H9 (cell line): ENCODE results near the gene HPS4. TPM values are rescaled to one million over a fixed set of nuclear protein-coding genes. Genes with fewer than 3 reads are reported as not detected.

Source experiments
- DNase-seq: peaks from one replicate; pipeline ENCODE4 v3.0.0-alpha.2; 2017
- H2AFZ ChIP-seq: one replicate; pipeline ENCODE4 v1.6.1; 2013; ENCODE audit warnings: mild to moderate bottlenecking, low read length, control low read depth, moderate library complexity
- H2AK5ac ChIP-seq: 2 replicates; pipeline ENCODE4 v1.6.1; 2013; ENCODE audit warnings: low read length, control low read depth, mixed read lengths; ENCODE audit not compliant: insufficient read length
- H2BK120ac ChIP-seq: one replicate; pipeline ENCODE4 v1.6.1; 2013; ENCODE audit warnings: low read depth, mild to moderate bottlenecking, low read length, control low read depth, inconsistent platforms; ENCODE audit not compliant: poor library complexity, severe bottlenecking
- H2BK12ac ChIP-seq: 2 replicates; pipeline ENCODE4 v1.6.1; 2013; ENCODE audit warnings: low read length, control low read depth, mixed read lengths, low read depth; ENCODE audit not compliant: insufficient read length
- H2BK15ac ChIP-seq: 2 replicates; pipeline ENCODE4 v1.6.1; 2013; ENCODE audit warnings: low read depth, low read length, control low read depth
- H2BK20ac ChIP-seq: one replicate; pipeline ENCODE4 v1.6.1; 2013; ENCODE audit warnings: low read depth, mild to moderate bottlenecking, low read length, control low read depth, inconsistent platforms; ENCODE audit not compliant: poor library complexity, severe bottlenecking
- H2BK5ac ChIP-seq: 2 replicates; pipeline ENCODE4 v1.6.1; 2013; ENCODE audit warnings: low read length, control low read depth, mixed read lengths; ENCODE audit not compliant: insufficient read length
- H3K14ac ChIP-seq: 2 replicates; pipeline ENCODE4 v1.6.1; 2013; ENCODE audit warnings: low read length, control low read depth; ENCODE audit not compliant: insufficient read depth
- H3K18ac ChIP-seq: 2 replicates; pipeline ENCODE4 v1.6.1; 2013; ENCODE audit warnings: low read depth, mild to moderate bottlenecking, mixed read lengths, low read length, control low read depth; ENCODE audit not compliant: insufficient read length
- H3K23ac ChIP-seq: 2 replicates; pipeline ENCODE4 v1.6.1; 2013; ENCODE audit warnings: low read length, control low read depth, mixed read lengths, low read depth; ENCODE audit not compliant: insufficient read length
- H3K23me2 ChIP-seq: 2 replicates; pipeline ENCODE4 v1.6.1; 2013; ENCODE audit warnings: low read depth, mild to moderate bottlenecking, mixed read lengths, low read length, control low read depth; ENCODE audit not compliant: insufficient read length, poor library complexity, severe bottlenecking
- H3K27ac ChIP-seq: 2 replicates; pipeline ENCODE4 v1.5.1; 2013; ENCODE audit warnings: low read length, control low read depth, mixed read lengths, low read depth; ENCODE audit not compliant: insufficient read length
- H3K27me3 ChIP-seq: 2 replicates; pipeline ENCODE4 v1.6.1; 2013; ENCODE audit warnings: low read length, control low read depth, inconsistent platforms; ENCODE audit not compliant: insufficient read depth
- H3K4ac ChIP-seq: 2 replicates; pipeline ENCODE4 v1.6.1; 2013; ENCODE audit warnings: low read depth, mild to moderate bottlenecking, control low read depth, inconsistent platforms, low read length, moderate library complexity
- H3K4me1 ChIP-seq: 2 replicates; pipeline ENCODE4 v1.6.1; 2013; ENCODE audit warnings: low read length, control low read depth, inconsistent platforms; ENCODE audit not compliant: insufficient read depth
- H3K4me2 ChIP-seq: 2 replicates; pipeline ENCODE4 v1.6.1; 2013; ENCODE audit warnings: low read length, control low read depth, mixed read lengths; ENCODE audit not compliant: insufficient read length, insufficient read depth
- H3K56ac ChIP-seq: 2 replicates; pipeline ENCODE4 v1.6.1; 2013; ENCODE audit warnings: low read depth, mild to moderate bottlenecking, mixed read lengths, low read length, control low read depth; ENCODE audit not compliant: insufficient read length
- H3K79me1 ChIP-seq: 2 replicates; pipeline ENCODE4 v1.6.1; 2013; ENCODE audit warnings: low read depth, mild to moderate bottlenecking, moderate library complexity, low read length, control low read depth, inconsistent platforms; ENCODE audit not compliant: insufficient read depth, poor library complexity, severe bottlenecking
- H3K79me2 ChIP-seq: 2 replicates; pipeline ENCODE4 v1.6.1; 2013; ENCODE audit warnings: low read length, control low read depth, inconsistent platforms; ENCODE audit not compliant: insufficient read depth
- H3K9ac ChIP-seq: 2 replicates; pipeline ENCODE4 v1.6.1; 2013; ENCODE audit warnings: low read length, control low read depth, mixed read lengths; ENCODE audit not compliant: insufficient read length; ENCODE audit errors: extremely low read depth
- H3K9me3 ChIP-seq: one replicate; pipeline ENCODE4 v1.6.1; 2013; ENCODE audit warnings: low read depth, low read length, inconsistent platforms; ENCODE audit not compliant: control insufficient read depth
- H3T11ph ChIP-seq: one replicate; pipeline ENCODE4 v1.6.1; 2013; ENCODE audit warnings: mild to moderate bottlenecking, low read length, control low read depth, inconsistent platforms
- H4K20me1 ChIP-seq: one replicate; pipeline ENCODE4 v1.6.1; 2013; ENCODE audit not compliant: control insufficient read depth, insufficient read length, insufficient read depth
- H4K5ac ChIP-seq: 2 replicates; pipeline ENCODE4 v1.6.1; 2013; ENCODE audit warnings: low read depth, mild to moderate bottlenecking, mixed read lengths, low read length, control low read depth; ENCODE audit not compliant: insufficient read length
- H4K8ac ChIP-seq: replicated peaks from 2 replicates; pipeline ENCODE4 v1.6.1; 2013; ENCODE audit warnings: low read length, control low read depth, mixed read lengths, low read depth; ENCODE audit not compliant: insufficient read length
- H4K91ac ChIP-seq: 2 replicates; pipeline ENCODE4 v1.6.1; 2013; ENCODE audit warnings: low read depth, mild to moderate bottlenecking, moderate library complexity, mixed read lengths, low read length, control low read depth; ENCODE audit not compliant: insufficient read length
- H3K27ac Mint-ChIP-seq, 3 experiments: 2 replicates in 2 of 3; 3 replicates in 1 of 3; pipeline ENCODE4 v1.8.0; 2020 to 2021; ENCODE audit warnings: mixed read lengths in 3 of 3, mild to moderate bottlenecking in 1 of 3, moderate library complexity in 1 of 3
- H3K27me3 Mint-ChIP-seq: 2 replicates; pipeline ENCODE4 v1.8.0; 2021; ENCODE audit warnings: low read depth, mild to moderate bottlenecking, moderate library complexity, mixed read lengths
- H3K36me3 Mint-ChIP-seq, 3 experiments: 2 replicates in 2 of 3; 3 replicates in 1 of 3; pipeline ENCODE4 v1.8.0; 2020 to 2021; ENCODE audit warnings: low read depth in 3 of 3, mixed read lengths in 3 of 3; ENCODE audit not compliant: insufficient read depth in 1 of 3
- H3K4me1 Mint-ChIP-seq, 2 experiments: 2 replicates each; pipeline ENCODE4 v1.8.0; 2020; ENCODE audit warnings: mixed read lengths in 2 of 2
- H3K4me3 Mint-ChIP-seq, 2 experiments: 2 replicates in 1 of 2; 3 replicates in 1 of 2; pipeline ENCODE4 v1.8.0; 2020 to 2021; ENCODE audit warnings: mild to moderate bottlenecking in 2 of 2, mixed read lengths in 2 of 2, moderate library complexity in 1 of 2
- H3K9me3 Mint-ChIP-seq, 2 experiments: 2 replicates in 1 of 2; 3 replicates in 1 of 2; pipeline ENCODE4 v1.8.0; 2020; ENCODE audit warnings: mild to moderate bottlenecking in 2 of 2, mixed read lengths in 2 of 2, moderate library complexity in 1 of 2
- CTCF ChIP-seq: fragments of 200-600 bp; sonication (generic); conservative IDR thresholded peaks from 3 replicates; pipeline ENCODE4 v1.8.0; 2021; ENCODE audit warnings: antibody characterized with exemption, mild to moderate bottlenecking
- total RNA-seq: library from RNA; stranded (reverse); gene quantifications from 2 replicates; pipeline ENCODE4 v1.2.1, GENCODE V29; 2021

The HPS4 gene
- total RNA-seq, 1 experiment from 2014 or later: 26.2 TPM

- Histone ChIP-seq H4K91ac (no peak overlapping the region), H3K79me1 (no peaks in the 10 kb centered on the region), H2BK12ac (no peak overlapping the region), H2BK5ac (no peak overlapping the region), H3K23ac (no peak overlapping the region), H3K23me2 (peaks cover 10% of the 10 kb centered on the region), H3K27ac (no peak overlapping the region), H3T11ph (no peak overlapping the region), H4K20me1 (no peaks in the 10 kb centered on the region), H3K27me3 (peaks cover 2% of the 10 kb centered on the region; the same call in 1 of the 2 replicates), H3K14ac (no peak overlapping the region), H3K4me2 (no peak overlapping the region), H4K5ac (no peak overlapping the region), H2BK15ac (no peak overlapping the region), H2AFZ (no peak overlapping the region), H3K9me3 (no peaks in the 10 kb centered on the region), H3K9ac (no peak overlapping the region), H4K8ac (no peak overlapping the region), H2AK5ac (no peak overlapping the region), H3K56ac (no peak overlapping the region), H2BK20ac (no peak overlapping the region), H3K4ac (no peak overlapping the region), H3K79me2 (peaks cover 3% of the 10 kb centered on the region; the same call in 1 of the 2 replicates), H3K4me1 (peaks cover 6% of the 10 kb centered on the region), H2BK120ac (no peak overlapping the region), H3K18ac (no peak overlapping the region)
- no peak overlapping the region for H3K27ac Mint-ChIP-seq
- peaks cover 19 to 22% of the 10 kb centered on the region in 2 experiments for H3K4me1 Mint-ChIP-seq
- no peaks in the 10 kb centered on the region for H3K9me3 Mint-ChIP-seq
- H3K27me3 Mint-ChIP-seq: no peaks in the 10 kb centered on the region
- no peak for TF ChIP-seq CTCF
- DNase-seq: no peak
- H3K4me3 Mint-ChIP-seq: no peak overlapping the region
- peaks cover 33 to 62% (median 51%) of the 10 kb centered on the region in 3 experiments; a peak in 6 of 7 replicates for H3K36me3 Mint-ChIP-seq
These were observed 24.6 kb upstream of the HPS4 start for GRCh38 chr22:26508148-26508547.
